Immature natural killer cell (primary cell): ENCODE results near the gene RTL5. TPM values are rescaled to one million over a fixed set of nuclear protein-coding genes. Genes with fewer than 3 reads are reported as not detected.

Source experiments
- DNase-seq, 3 donors: peaks; one replicate each; pipeline ENCODE4 v3.0.0; 2022; ENCODE audit warnings: mixed read lengths in 1 of 3
- H3K27ac Mint-ChIP-seq, 6 donors: one replicate each; pipeline ENCODE4 v1.8.0; 2020; ENCODE audit warnings: mixed read lengths in 6 of 6, mild to moderate bottlenecking in 5 of 6, inconsistent platforms in 4 of 6, moderate library complexity in 3 of 6
- H3K27me3 Mint-ChIP-seq, 3 donors: one replicate each; pipeline ENCODE4 v1.8.0; 2020 to 2021; ENCODE audit warnings: low read depth in 3 of 3, mild to moderate bottlenecking in 3 of 3, mixed read lengths in 3 of 3, moderate library complexity in 3 of 3, inconsistent platforms in 1 of 3
- H3K36me3 Mint-ChIP-seq, 3 donors: one replicate each; pipeline ENCODE4 v1.8.0; 2020; ENCODE audit warnings: mixed read lengths in 3 of 3, inconsistent platforms in 2 of 3, mild to moderate bottlenecking in 2 of 3
- H3K4me1 Mint-ChIP-seq, 2 donors: one replicate each; pipeline ENCODE4 v1.8.0; 2020; ENCODE audit warnings: inconsistent platforms in 2 of 2, mild to moderate bottlenecking in 2 of 2, mixed read lengths in 2 of 2, moderate library complexity in 1 of 2
- H3K4me3 Mint-ChIP-seq, 5 donors: one replicate each; pipeline ENCODE4 v1.8.0; 2020; ENCODE audit warnings: mild to moderate bottlenecking in 5 of 5, mixed read lengths in 5 of 5, inconsistent platforms in 3 of 5, moderate library complexity in 3 of 5
- H3K9me3 Mint-ChIP-seq, 6 donors: one replicate each; pipeline ENCODE4 v1.8.0; 2020; ENCODE audit warnings: mild to moderate bottlenecking in 6 of 6, mixed read lengths in 6 of 6, inconsistent platforms in 4 of 6, moderate library complexity in 3 of 6
- polyA plus RNA-seq, 3 donors: library from polyadenylated mRNA; unstranded; fragments of 300-500 nt; fragmentation: Illumina TruSeq; gene quantifications; one replicate each; pipeline ENCODE4 v1.2.3, GENCODE V29; 2021

The RTL5 gene
- polyA plus RNA-seq, 3 donors from 2014 or later: 0.10 to 0.19 (median 0.16) TPM

GRCh38 chrX:72126539-72127140, 5.1 kb downstream of the RTL5 start:
- Mint-ChIP-seq H3K4me3 (peak overlapping the region in 2 of 5 donors; percentile 20 to 43), H3K9me3 (peaks cover 0 to 1% (median 0%) of the 10 kb centered on the region in 6 donors), H3K4me1 (peaks cover 49 to 53% of the 10 kb centered on the region in 2 donors), H3K36me3 (no peaks in the 10 kb centered on the region), H3K27me3 (peaks cover 0 to 13% (median 10%) of the 10 kb centered on the region in 3 donors), H3K27ac (peak overlapping the region in 4 of 6 donors; percentile 8 to 93 (median 76))
- peak; percentile 77 to 80 (median 78) for DNase-seq

- no peaks in the 10 kb centered on the region for H3K36me3 Mint-ChIP-seq
- no peak overlapping the region for H3K4me3 Mint-ChIP-seq
- H3K27ac Mint-ChIP-seq: peak overlapping the region in 3 of 6 donors; percentile 81 to 94 (median 93)
- peaks cover 5 to 13% (median 10%) of the 10 kb centered on the region in 3 donors for H3K27me3 Mint-ChIP-seq
- H3K4me1 Mint-ChIP-seq: peaks cover 55 to 59% of the 10 kb centered on the region in 2 donors
- DNase-seq: no peak
- peaks cover 0 to 1% (median 0%) of the 10 kb centered on the region in 6 donors for H3K9me3 Mint-ChIP-seq
Measured at GRCh38 chrX:72126048-72126415, 5.7 kb downstream of the RTL5 start.

- Mint-ChIP-seq H3K27me3 (peaks cover 5 to 10% (median 10%) of the 10 kb centered on the region in 3 donors), H3K27ac (peak overlapping the region in 5 of 6 donors; percentile 3 to 94 (median 66)), H3K4me3 (peak overlapping the region in 3 of 5 donors; percentile 61 to 68 (median 67)), H3K36me3 (no peaks in the 10 kb centered on the region), H3K9me3 (peaks cover 0 to 1% (median 0%) of the 10 kb centered on the region in 6 donors), H3K4me1 (peaks cover 61 to 64% of the 10 kb centered on the region in 2 donors)
- no peak for DNase-seq
Measured at GRCh38 chrX:72125331-72126047, 6.2 kb downstream of the RTL5 start.

GRCh38 chrX:72124540-72125201, 7.0 kb downstream of the RTL5 start:
- Mint-ChIP-seq H3K27me3 (peaks cover 5 to 12% (median 10%) of the 10 kb centered on the region in 3 donors), H3K4me1 (peaks cover 68 to 72% of the 10 kb centered on the region in 2 donors), H3K9me3 (no peaks in the 10 kb centered on the region), H3K36me3 (no peaks in the 10 kb centered on the region), H3K4me3 (peak overlapping the region; percentile 54 to 68 (median 61)), H3K27ac (peak overlapping the region; percentile 3 to 94 (median 85))
- DNase-seq: no peak

GRCh38 chrX:72123471-72124185, 8.1 kb downstream of the RTL5 start:
- peak overlapping the region; percentile 6 to 94 (median 59) for H3K27ac Mint-ChIP-seq
- H3K36me3 Mint-ChIP-seq: no peaks in the 10 kb centered on the region
- DNase-seq: peak in 2 of 3 donors; percentile 22 to 24
- H3K4me3 Mint-ChIP-seq: peak overlapping the region; percentile 54 to 76 (median 62)
- H3K27me3 Mint-ChIP-seq: peaks cover 5 to 12% (median 10%) of the 10 kb centered on the region in 3 donors
- no peaks in the 10 kb centered on the region for H3K9me3 Mint-ChIP-seq
- peaks cover 68 to 73% of the 10 kb centered on the region in 2 donors for H3K4me1 Mint-ChIP-seq

GRCh38 chrX:72122621-72123337, 8.9 kb downstream of the RTL5 start:
- Mint-ChIP-seq H3K4me1 (peaks cover 68 to 73% of the 10 kb centered on the region in 2 donors), H3K9me3 (no peaks in the 10 kb centered on the region), H3K36me3 (no peaks in the 10 kb centered on the region), H3K27me3 (peaks cover 5 to 16% (median 10%) of the 10 kb centered on the region in 3 donors), H3K27ac (peak overlapping the region; percentile 88 to 94 (median 92)), H3K4me3 (peak overlapping the region; percentile 19 to 84 (median 73))
- DNase-seq: no peak

GRCh38 chrX:72121383-72121782, 10.3 kb downstream of the RTL5 start:
- Mint-ChIP-seq H3K4me1 (peaks cover 75 to 82% of the 10 kb centered on the region in 2 donors), H3K36me3 (no peaks in the 10 kb centered on the region), H3K27ac (peak overlapping the region; percentile 88 to 94 (median 92))

GRCh38 chrX:72120837-72121236, 10.9 kb downstream of the RTL5 start:
- peak overlapping the region; percentile 88 to 94 (median 92) for H3K27ac Mint-ChIP-seq
- peak overlapping the region; percentile 68 to 84 (median 73) for H3K4me3 Mint-ChIP-seq
- no peaks in the 10 kb centered on the region for H3K36me3 Mint-ChIP-seq

More at GRCh38 chrX:72121383-72121782, 10.3 kb downstream of the RTL5 start:
- H3K27me3 Mint-ChIP-seq: peaks cover 5 to 16% (median 10%) of the 10 kb centered on the region in 3 donors
- peak overlapping the region; percentile 68 to 84 (median 73) for H3K4me3 Mint-ChIP-seq
- DNase-seq: peak; percentile 70 to 73 (median 72)
- H3K9me3 Mint-ChIP-seq: no peaks in the 10 kb centered on the region

GRCh38 chrX:72117636-72118210, 14.0 kb downstream of the RTL5 start:
- Mint-ChIP-seq H3K27ac (peak overlapping the region in 3 of 6 donors; percentile 9 to 42 (median 36)), H3K27me3 (peaks cover 5 to 12% (median 7%) of the 10 kb centered on the region in 3 donors), H3K9me3 (no peaks in the 10 kb centered on the region), H3K36me3 (no peaks in the 10 kb centered on the region), H3K4me3 (no peak overlapping the region), H3K4me1 (peaks cover 57 to 66% of the 10 kb centered on the region in 2 donors)
- no peak for DNase-seq

More at GRCh38 chrX:72120837-72121236, 10.9 kb downstream of the RTL5 start:
- Mint-ChIP-seq H3K9me3 (no peaks in the 10 kb centered on the region), H3K4me1 (peaks cover 72 to 80% of the 10 kb centered on the region in 2 donors), H3K27me3 (peaks cover 5 to 16% (median 10%) of the 10 kb centered on the region in 3 donors)
- no peak for DNase-seq

- Mint-ChIP-seq H3K27me3 (peaks cover 0 to 13% (median 12%) of the 10 kb centered on the region in 3 donors), H3K36me3 (peaks cover 0 to 5% (median 0%) of the 10 kb centered on the region in 3 donors), H3K4me3 (no peak overlapping the region), H3K9me3 (no peaks in the 10 kb centered on the region), H3K27ac (peak overlapping the region in 1 of 6 donors; percentile 26), H3K4me1 (peaks cover 36 to 49% of the 10 kb centered on the region in 2 donors)
- no peak for DNase-seq
Measured at GRCh38 chrX:72115380-72115779, 16.3 kb downstream of the RTL5 start.

- Mint-ChIP-seq H3K9me3 (no peaks in the 10 kb centered on the region), H3K36me3 (peaks cover 0 to 5% (median 0%) of the 10 kb centered on the region in 3 donors), H3K4me3 (no peak overlapping the region), H3K27ac (peak overlapping the region in 2 of 6 donors; percentile 46 to 51), H3K4me1 (peaks cover 32 to 44% of the 10 kb centered on the region in 2 donors), H3K27me3 (peaks cover 0 to 16% (median 12%) of the 10 kb centered on the region in 3 donors)
- no peak for DNase-seq
Measured at GRCh38 chrX:72114807-72115206, 16.9 kb downstream of the RTL5 start.

- Mint-ChIP-seq H3K4me1 (peaks cover 31 to 41% of the 10 kb centered on the region in 2 donors), H3K36me3 (peaks cover 0 to 5% (median 0%) of the 10 kb centered on the region in 3 donors), H3K27me3 (peaks cover 0 to 16% (median 10%) of the 10 kb centered on the region in 3 donors), H3K4me3 (no peak overlapping the region), H3K9me3 (no peaks in the 10 kb centered on the region), H3K27ac (peak overlapping the region in 3 of 6 donors; percentile 2 to 71 (median 46))
- DNase-seq: no peak
Measured at GRCh38 chrX:72114306-72114705, 17.4 kb downstream of the RTL5 start.
